Astrocyte of the spinal cord (primary cell): ENCODE results near the gene ANGPTL5.

Source experiments
- DNase-seq: peaks from one replicate; pipeline ENCODE4 v3.0.0; 2011; ENCODE audit warnings: low read depth, low spot score
- H3K4me3 ChIP-seq: 2 replicates; pipeline ENCODE4 v1.5.1; 2011; ENCODE audit warnings: low read depth, mild to moderate bottlenecking, low read length, moderate library complexity
- in situ Hi-C: cut with HindIII; loops from 2 replicates; pipeline ENCODE4 v1.10.0; 2017; ENCODE audit warnings: low sequenced_read_pairs
- TF ChIP-seq, protein P1 (sequence below): IDR thresholded peaks from 2 replicates; pipeline ENCODE4 v1.5.1; 2012; ENCODE audit warnings: low read depth, mild to moderate bottlenecking, low read length, inconsistent platforms

The ANGPTL5 gene

DNA sequence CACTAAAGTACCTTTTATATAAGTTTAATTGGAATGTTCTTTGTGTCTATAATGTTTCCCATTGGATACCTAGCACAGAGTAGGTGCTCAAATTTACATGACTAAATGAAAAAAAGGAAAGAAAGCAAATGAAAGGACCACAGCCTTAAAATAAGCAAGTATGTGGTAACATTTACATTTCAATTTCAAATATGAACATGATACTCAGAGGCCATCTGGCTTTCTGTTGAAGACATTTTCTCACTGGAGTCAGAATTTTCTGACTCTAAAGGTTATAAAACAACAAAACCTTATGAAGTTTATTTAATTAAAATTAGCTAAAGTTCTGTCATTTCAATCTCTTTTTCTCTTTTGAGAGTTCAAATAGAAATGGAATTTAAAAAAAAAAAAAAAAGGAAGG is 904 bp upstream of the ANGPTL5 start:
- in situ Hi-C loops: no loop called here
- DNase-seq: no peak

DNA sequence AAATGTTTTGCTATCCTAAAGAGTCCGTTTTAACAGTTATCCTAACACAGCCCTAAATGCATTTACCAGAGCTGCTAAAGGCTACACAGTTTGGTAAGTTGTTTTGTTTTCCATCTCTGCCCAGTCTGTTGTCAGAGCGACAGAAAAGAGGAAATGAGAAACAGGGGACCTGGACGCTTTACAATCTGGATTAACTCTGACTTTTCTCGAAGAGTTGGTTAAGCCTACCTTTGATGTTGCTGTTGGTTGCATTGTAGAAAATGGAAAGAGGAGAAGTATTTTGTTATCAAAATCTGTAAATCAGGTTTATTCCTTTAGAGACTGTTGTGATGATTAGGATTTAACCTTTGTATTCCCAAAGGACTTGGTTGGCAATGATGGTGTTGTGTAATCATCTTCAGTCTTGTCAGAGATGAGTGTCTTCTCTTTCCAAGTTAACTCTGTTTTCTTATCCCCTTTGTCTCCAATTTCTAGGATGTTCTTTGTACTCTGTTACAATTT is 481 bp downstream of the ANGPTL5 start:
- in situ Hi-C loops: no loop called here
- peak overlapping the region; percentile 77 for H3K4me3 ChIP-seq
- peak; percentile 56 for DNase-seq
- TF ChIP-seq, protein P1, sequence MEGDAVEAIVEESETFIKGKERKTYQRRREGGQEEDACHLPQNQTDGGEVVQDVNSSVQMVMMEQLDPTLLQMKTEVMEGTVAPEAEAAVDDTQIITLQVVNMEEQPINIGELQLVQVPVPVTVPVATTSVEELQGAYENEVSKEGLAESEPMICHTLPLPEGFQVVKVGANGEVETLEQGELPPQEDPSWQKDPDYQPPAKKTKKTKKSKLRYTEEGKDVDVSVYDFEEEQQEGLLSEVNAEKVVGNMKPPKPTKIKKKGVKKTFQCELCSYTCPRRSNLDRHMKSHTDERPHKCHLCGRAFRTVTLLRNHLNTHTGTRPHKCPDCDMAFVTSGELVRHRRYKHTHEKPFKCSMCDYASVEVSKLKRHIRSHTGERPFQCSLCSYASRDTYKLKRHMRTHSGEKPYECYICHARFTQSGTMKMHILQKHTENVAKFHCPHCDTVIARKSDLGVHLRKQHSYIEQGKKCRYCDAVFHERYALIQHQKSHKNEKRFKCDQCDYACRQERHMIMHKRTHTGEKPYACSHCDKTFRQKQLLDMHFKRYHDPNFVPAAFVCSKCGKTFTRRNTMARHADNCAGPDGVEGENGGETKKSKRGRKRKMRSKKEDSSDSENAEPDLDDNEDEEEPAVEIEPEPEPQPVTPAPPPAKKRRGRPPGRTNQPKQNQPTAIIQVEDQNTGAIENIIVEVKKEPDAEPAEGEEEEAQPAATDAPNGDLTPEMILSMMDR: no peak

More for the DNA sequence above, 904 bp upstream of the ANGPTL5 start:
- H3K4me3 ChIP-seq: no peak overlapping the region
- TF ChIP-seq, protein P1: no peak

DNA sequence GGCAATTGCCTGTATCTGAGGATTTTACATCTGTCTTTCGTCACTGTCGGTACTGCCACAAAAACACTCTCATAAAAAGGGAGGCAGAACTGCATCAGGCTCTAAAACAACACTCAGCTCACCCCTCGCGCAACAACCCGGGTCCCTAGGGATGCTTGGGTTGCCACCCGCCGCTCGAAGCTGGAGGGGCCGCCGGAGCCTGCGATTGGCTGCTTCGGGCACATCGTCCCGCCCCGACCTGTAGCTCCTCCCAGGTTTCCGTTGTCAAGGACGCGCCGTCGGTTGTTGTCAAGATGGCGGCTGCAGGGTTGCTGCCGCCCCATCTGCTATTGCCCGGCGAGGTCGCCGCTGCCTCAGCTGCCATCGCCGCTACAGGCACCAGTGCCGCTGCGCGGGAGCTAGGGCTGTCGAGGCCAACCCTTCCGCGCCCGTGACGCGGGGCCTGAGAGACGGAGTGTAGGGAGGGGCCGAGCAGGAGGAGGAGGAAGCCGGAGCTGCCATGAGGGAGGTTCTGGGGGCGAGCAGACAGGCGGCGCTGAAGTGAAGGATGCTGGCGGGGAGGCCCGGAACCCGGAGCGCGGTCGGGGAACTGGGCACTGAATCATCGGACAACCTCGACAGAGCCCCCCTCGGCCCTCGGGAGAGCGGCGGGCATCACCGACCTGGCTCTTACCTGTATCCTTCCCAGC is 1.4 kb downstream of the ANGPTL5 start, which contains the start of gene CEP126:
Gene CEP126 (plus strand): TSS at position 273 of the 689 bp plus-strand sequence. CDS start 275 bp downstream, at position 548.
- in situ Hi-C loops: no loop called here
- peak; percentile 96 for DNase-seq
- TF ChIP-seq, protein P1: peak; percentile 63
- H3K4me3 ChIP-seq: peak within 1 kb of the TSS; percentile 77

DNA sequence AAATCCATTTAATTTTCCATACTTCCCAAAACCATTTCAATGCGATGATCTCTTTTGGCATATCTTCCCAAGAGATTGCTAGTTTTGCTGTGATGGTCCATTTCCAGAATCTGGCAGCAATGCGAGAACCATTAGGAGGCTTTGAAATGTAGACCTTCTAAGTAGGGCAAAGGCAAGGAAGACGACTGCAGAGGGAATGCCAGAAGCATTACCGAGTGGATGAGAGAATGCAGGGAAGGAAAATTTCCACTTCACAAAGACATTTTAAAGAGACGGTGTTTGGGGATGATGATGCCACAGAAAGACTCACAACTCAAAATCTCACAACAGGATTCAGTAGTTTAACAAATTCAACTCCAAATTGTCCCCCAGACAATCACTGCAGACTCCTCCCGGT is 2.0 kb downstream of the ANGPTL5 start:
- peak; percentile 57 for DNase-seq
- peak overlapping the region; percentile 77 for H3K4me3 ChIP-seq
- in situ Hi-C loops: no loop called here
- TF ChIP-seq, protein P1: no peak

DNA sequence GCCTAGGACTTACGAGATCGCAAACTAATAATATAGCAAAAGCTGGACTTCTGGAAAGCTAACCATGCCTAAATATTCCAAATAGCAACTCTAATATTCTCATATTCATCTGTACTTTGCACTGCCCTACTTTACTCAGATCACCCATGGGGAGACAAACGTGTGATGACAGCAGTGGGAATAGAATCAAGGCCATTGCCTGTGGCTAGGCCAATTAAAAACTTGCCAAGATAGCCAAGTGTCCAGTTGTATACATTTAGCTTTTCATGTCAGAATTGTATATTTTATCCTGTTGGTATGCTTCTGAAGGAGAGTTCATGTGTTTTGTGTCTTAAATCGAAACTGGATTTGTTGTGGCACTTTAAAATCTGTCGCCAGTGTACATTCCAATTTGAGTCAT is 2.7 kb downstream of the ANGPTL5 start:
- no peak for DNase-seq
- in situ Hi-C loops: no loop called here
- TF ChIP-seq, protein P1: no peak
- no peak overlapping the region for H3K4me3 ChIP-seq

DNA sequence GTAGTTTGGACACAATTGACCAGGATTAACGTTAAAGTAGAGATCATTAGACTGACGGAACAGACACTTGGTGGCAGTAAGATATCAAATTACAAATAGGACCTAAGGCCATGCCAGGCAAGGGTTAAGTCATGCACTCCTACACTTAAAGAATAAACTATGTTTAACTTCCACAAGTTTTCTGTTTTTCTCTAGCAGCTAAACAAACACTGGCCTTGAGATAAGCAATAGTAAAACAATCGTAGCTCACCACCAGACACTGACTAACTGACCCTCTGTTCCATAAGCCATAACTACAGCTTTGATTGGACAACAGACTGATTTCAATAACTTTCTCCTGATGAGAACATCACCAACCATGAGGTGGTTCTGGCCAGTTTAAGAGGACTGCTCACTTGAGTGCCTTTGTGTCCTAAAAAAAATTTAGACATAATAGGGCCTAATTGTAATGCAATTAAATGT is 3.5 kb downstream of the ANGPTL5 start:
- no peak overlapping the region for H3K4me3 ChIP-seq
- in situ Hi-C loops: no loop called here
- TF ChIP-seq, protein P1: no peak
- DNase-seq: peak; percentile 36
